Right renal cortex interstitium (tissue), 3 donors: Measurements from ENCODE around the gene NRF1. TPM values are rescaled to one million over a fixed set of nuclear protein-coding genes. Genes with fewer than 3 reads are reported as not detected.

ENCODE experiments used
- DNase-seq, 3 donors: peaks; one replicate each; pipeline ENCODE4 v3.0.0-alpha.2; 2013; ENCODE audit warnings: low read depth in 3 of 3, low spot score in 2 of 3
- polyA plus RNA-seq, 3 donors: library from polyadenylated mRNA; unstranded; fragments of 120-200 nt; gene quantifications; one replicate each; pipeline ENCODE4 v1.2.1, GENCODE V29; 2013; ENCODE audit not compliant: insufficient read length in 3 of 3

Gene NRF1
- polyA plus RNA-seq, 3 donors = 21.0 to 21.4 (median 21.1) TPM

DNA sequence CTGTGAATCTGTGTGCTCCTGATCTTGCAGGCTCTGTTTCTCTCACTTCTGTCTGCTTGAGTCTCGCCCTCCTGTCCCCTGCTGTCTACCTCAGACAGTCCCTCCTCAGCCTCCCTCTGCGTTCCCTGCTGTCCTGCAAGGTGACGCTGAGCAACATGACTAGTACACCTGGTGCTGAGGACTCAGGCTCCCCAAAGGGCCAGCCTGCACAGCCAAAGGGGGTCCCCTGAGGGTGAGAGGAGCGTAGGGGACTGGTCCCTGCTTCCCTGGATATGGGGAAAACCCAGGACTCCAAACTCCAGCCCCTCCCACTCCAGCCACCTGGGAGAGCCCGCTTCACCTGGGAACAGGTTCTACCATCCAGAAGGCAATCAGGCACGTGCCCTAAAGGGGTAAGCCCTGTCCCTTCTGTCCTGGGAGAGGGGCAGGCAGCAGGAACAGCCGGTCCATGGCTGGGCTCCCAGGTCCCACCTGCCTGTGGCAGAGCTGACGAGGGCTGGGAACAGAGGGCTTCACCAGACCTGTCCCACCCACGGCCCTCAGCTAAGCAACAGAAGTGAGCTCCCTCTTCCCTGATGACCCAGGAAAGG, 184.8 kb downstream of the NRF1 start:
- no peak for DNase-seq

DNA sequence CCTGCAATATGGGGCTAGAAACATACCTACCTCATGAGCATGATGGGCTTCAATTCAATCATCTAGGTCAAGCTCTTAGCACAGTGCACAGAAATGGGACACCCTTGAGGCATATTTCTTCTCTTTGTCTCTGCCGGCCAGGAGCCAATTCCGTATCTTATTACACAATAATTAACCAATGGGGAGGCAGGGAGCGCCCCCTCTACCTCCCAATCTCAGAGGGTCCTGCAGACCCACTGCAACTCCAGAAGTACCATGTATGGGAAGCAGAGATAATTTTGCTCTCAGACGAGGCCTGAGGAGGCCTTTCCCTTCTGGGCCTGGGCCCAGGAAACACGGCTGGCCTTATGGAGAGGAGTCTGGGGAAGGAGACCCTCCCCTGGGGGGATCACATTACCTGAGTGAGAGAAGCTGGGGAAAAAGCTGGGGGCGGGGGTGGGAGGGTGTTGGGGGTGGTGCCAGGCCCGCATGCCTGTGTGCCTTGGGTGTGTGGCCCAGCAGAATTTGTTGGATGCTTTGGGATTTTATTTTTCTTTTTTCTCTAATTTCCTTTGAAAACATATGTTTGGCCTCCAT, 185.8 kb downstream of the NRF1 start:
- DNase-seq = no peak

DNA sequence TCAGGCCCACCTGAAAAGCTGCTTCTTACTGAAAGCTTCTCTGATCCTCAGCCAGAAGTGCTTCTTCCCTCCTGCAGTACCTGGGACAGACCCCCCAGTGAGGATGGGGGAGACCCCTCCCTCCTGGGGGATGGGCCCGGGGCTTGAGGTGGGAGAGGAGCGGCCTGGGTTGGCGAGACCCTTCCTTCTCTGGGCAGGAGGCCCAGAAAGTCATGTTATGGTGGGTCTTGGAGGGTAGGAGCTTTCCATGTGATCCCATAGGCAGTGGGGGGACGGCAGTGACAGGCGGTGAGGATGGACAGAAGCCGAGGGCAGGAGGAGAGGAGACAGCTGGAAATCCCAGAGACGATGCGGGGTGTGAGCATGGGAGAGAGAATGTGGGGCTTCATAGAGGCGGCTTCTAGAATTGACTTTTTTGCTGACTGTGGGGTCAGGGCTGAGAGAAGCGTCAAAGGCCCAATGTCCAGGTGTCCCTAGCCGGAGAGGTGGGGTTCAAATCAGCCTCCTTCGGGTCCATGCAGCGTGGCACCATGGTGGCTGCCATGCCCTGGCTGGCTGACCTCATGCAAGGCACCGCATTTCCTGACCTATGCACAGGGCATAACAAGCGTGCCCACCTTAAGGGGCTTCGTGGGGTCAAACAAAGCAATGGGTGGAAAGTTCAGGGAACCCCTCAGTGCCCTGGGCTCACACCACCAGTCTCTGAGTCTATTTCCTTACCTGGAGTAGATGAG, 187.3 kb downstream of the NRF1 start:
- no peak for DNase-seq

DNA sequence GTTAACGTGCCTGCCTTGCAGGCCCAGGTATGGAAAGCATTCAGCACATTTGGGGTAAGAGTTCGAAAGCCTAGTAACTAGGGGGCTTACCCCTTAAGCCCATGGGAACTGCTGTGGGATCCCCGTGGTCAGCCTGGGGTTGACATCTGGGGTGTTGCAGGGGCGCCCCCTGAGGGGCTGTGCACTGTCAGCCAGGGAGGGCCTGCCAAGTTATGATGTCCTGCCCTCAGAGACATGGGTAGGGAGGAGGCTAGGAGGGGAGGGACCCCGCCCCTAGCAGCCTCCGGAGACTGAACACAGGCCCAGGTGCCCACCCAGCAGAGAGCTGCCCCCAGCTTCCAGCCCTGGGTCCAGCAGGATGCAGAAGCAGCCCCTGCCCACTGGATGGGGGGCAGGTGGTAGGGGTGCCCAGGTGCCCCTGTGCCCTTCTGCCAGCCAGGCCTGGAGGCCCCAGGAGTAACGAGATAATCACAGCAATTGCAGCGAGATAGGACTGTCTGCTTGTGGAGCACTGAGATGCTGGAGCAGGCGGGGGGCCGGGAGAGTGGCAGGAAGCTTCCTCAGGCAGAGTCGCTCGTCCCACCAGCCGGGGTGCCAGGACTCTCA, 187.9 kb downstream of the NRF1 start:
- DNase-seq = no peak

DNA sequence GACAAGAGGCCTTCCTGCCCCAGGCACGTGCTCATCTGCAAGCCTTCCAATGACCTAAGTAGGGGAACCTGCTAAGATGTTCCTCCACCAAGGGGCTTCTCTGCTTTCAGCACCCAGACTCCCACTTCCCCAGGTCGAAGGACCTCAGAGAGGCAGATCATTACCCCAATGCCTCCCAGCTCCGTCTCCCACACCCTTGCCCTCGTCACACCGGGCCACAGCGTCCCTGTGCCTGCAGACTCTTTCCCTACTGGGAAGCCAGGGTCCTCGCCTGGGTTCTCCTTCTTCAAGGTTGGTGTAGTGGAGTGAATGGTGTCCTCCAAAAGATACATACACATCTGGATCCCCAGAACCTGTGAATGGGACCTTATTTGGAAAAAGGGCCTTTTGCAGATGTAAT, 189.4 kb downstream of the NRF1 start:
- no peak for DNase-seq

DNA sequence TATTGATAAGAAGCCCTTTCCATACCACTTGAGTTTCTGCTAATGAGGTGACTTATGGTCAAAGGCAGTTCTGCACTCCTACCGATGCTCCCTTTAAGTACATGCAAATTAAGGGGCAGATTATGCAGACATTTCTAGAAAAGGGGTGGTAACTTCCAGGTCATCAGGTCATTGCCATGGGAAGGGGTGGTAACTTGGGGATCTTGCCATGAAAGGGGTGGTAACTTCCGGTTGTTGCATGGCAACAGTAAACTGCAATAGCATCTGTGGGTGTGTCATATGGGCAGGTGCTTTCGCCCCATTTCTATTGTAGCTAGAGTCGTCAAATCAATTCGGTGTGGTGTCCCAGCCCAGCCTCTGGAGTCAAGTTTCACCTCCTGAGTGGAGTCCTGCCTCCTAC, 190.4 kb downstream of the NRF1 start:
- no peak for DNase-seq

DNA sequence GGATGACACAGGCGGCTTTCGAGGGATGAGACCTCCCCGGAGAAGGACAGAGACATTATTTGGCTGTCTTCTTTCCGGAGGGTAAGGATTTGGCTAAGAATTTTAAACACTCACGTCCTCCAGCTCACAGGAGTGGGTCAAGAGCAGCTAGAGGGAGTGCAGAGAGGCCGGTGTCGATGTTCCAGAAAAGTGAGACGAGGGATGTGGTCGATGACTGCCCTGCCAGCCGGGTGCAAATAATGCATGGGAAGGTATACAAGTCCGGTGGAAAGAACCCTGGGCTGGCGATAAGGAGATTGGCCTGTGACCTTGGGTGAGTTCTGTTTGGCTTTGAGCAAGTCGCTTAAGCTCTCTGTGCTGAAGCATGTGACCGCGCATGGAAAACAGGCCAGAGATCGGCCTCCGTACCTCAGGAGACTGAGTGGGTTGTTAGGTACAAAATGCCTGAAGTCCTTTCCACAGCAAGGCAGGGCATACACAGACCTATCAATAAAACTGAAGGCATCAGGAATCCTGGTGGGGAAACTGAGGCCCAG, 192.1 kb downstream of the NRF1 start:
- DNase-seq = no peak

GRCh38 chr7:129804111-129804889, 192.8 kb downstream of the NRF1 start:
- no peak for DNase-seq

DNA sequence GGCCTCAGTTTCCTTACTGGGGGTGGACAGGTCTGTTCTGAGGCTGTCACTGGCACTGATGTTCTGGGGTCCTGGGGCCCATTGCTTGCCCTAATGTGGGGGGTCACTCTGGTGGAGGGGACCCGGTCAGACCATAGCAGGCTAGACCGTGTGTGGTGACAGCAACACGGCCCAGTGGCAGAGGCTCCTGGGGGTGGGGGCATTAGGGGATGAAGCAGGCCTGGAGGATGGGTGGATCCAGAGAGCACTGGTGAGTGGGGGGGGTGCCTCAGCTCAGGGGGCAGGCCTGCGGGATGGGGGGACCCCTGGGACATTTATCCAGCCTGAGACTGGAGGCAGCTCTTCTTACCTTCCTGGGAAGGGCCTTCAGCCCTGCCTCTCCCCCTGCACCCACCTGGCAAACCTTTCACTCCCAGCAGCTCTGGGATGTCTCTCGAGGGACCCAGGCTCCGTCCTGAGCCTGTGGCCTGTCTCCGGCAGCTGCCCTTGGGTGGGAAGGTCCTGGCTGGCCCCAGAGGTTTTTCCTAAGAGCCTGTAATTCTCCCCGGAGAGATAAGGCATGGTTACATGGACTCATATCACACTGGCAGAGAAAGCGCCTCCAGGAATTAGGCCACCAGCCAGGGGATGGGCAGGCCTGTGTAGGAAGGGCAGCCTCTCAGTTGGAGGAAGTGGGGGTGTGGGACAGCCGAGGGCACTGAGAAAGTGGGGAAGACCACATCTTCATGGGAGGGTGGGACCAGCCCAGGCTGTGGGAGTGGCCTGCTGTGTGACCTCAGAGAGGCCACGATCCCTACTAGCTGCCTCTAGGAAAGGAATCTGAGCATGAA, 193.6 kb downstream of the NRF1 start:
- DNase-seq = no peak

Other genes starting within 250 kb of the NRF1 start
- 1 to 10 TPM; 2.2 to 3.5 (median 3.4) TPM for gene STRIP2, start 177.3 kb upstream of the NRF1 start, polyA plus RNA-seq
- gene SMKR1, start 109.2 kb upstream of the NRF1 start, polyA plus RNA-seq = 1 to 10 TPM; 2.9 to 5.1 (median 4.4) TPM